OCI-LY7 (cell line): Measurements from ENCODE around the gene SMARCC1. TPM values are rescaled to one million over a fixed set of nuclear protein-coding genes. Genes with fewer than 3 reads are reported as not detected.

Experiments
- BruUV-seq: library from RNA; stranded (reverse); fragments of 400-500 nt; replicated peaks from 2 replicates; lab custom pipeline; 2021; lab: Mats Ljungman, UMichigan
- CTCF ChIA-PET: fragments of 300-600 bp; sonication (Branson Sonifier 250); formaldehyde crosslinking; loops from one replicate; lab custom pipeline; 2022; ENCODE audit warnings: antibody characterized with exemption; ENCODE audit not compliant: unreplicated experiment; lab: Charles Lee
- POLR2A ChIA-PET: fragments of 300-600 bp; sonication (Branson Sonifier 250); formaldehyde crosslinking; loops from one replicate; lab custom pipeline; 2022; ENCODE audit warnings: antibody characterized with exemption; lab: Charles Lee
- DNase-seq: peaks from one replicate; pipeline ENCODE4 v3.0.0-alpha.2; 2015; ENCODE audit warnings: low spot score
- H2AFZ ChIP-seq: fragments of 200-600 bp; sonication (generic), shearing (Covaris generic); 2 replicates; pipeline ENCODE4 v1.6.1; 2014; ENCODE audit warnings: mild to moderate bottlenecking, antibody characterized with exemption, low read length, moderate library complexity
- H3K27ac ChIP-seq: fragments of 200-600 bp; sonication (generic); 2 replicates; pipeline ENCODE4 v1.5.1; 2014; ENCODE audit warnings: mixed run types, low read depth, mild to moderate bottlenecking, moderate library complexity, low read length, inconsistent platforms; ENCODE audit not compliant: poor library complexity, severe bottlenecking
- H3K36me3 ChIP-seq: fragments of 200-600 bp; sonication (generic); 2 replicates; pipeline ENCODE4 v1.6.1; 2014; ENCODE audit warnings: mild to moderate bottlenecking, antibody characterized with exemption, low read length, moderate library complexity, mixed read lengths; ENCODE audit not compliant: insufficient read depth
- H3K4me1 ChIP-seq: fragments of 200-600 bp; sonication (generic); 2 replicates; pipeline ENCODE4 v1.5.1; 2014; ENCODE audit warnings: mild to moderate bottlenecking, low read length; ENCODE audit not compliant: insufficient read depth, poor library complexity, severe bottlenecking
- H3K4me2 ChIP-seq: fragments of 200-600 bp; sonication (generic); 2 replicates; pipeline ENCODE4 v1.6.1; 2014; ENCODE audit warnings: mild to moderate bottlenecking, low read length
- H3K4me3 ChIP-seq: fragments of 200-600 bp; sonication (generic); 2 replicates; pipeline ENCODE4 v1.5.1; 2014; ENCODE audit warnings: mild to moderate bottlenecking, low read depth, low read length; ENCODE audit not compliant: poor library complexity, severe bottlenecking
- H3K79me2 ChIP-seq: fragments of 200-600 bp; sonication (generic); 2 replicates; pipeline ENCODE4 v1.6.1; 2016; ENCODE audit warnings: low read depth, mild to moderate bottlenecking, low read length, moderate library complexity, mixed read lengths; ENCODE audit not compliant: insufficient read depth
- H3K9me2 ChIP-seq: fragments of 200-600 bp; sonication (generic); 2 replicates; pipeline ENCODE4 v1.6.1; 2016; ENCODE audit warnings: mild to moderate bottlenecking, low read length, mixed read lengths; ENCODE audit not compliant: insufficient read depth
- H3K9me3 ChIP-seq: fragments of 200-600 bp; sonication (generic); 2 replicates; pipeline ENCODE4 v1.6.1; 2014; ENCODE audit warnings: mild to moderate bottlenecking, mixed run types, low read length, mixed read lengths
- H4K20me1 ChIP-seq: fragments of 200-600 bp; sonication (generic); 2 replicates; pipeline ENCODE4 v1.6.1; 2014; ENCODE audit warnings: mild to moderate bottlenecking, antibody characterized with exemption, low read length, moderate library complexity, mixed read lengths; ENCODE audit not compliant: insufficient read depth
- EZH2phosphoT487 ChIP-seq: fragments of 200-600 bp; sonication (generic); IDR thresholded peaks from 2 replicates; pipeline ENCODE4 v1.6.1; 2018; ENCODE audit warnings: low read depth, borderline replicate concordance, mild to moderate bottlenecking, mixed run types, antibody characterized with exemption, low read length, moderate library complexity, mixed read lengths
- intact Hi-C: fragments of 100-400 bp; cut with micrococcal nuclease; formaldehyde crosslinking; loops from one replicate; pipeline ENCODE4 v1.10.0; 2022; ENCODE audit not compliant: unreplicated experiment
- total RNA-seq, 2 experiments: library from RNA; depleted of rRNA in 1 of 2; stranded (reverse); fragments of >200 nt in 1 of 2; shearing (Covaris generic) in 1 of 2; gene quantifications; 2 replicates each; pipeline ENCODE4 v1.2.3, GENCODE V29; 2014 to 2022
- TF ChIP-seq, protein P1 (sequence below): fragments of 200-600 bp; sonication (generic); conservative IDR thresholded peaks from 2 replicates; pipeline ENCODE4 v1.5.1; 2014; ENCODE audit warnings: mild to moderate bottlenecking, antibody characterized with exemption, low read length, moderate library complexity, mixed read lengths

SMARCC1 gene
- total RNA-seq, 2 experiments from 2014 or later, result 83.2 to 176 TPM

DNA sequence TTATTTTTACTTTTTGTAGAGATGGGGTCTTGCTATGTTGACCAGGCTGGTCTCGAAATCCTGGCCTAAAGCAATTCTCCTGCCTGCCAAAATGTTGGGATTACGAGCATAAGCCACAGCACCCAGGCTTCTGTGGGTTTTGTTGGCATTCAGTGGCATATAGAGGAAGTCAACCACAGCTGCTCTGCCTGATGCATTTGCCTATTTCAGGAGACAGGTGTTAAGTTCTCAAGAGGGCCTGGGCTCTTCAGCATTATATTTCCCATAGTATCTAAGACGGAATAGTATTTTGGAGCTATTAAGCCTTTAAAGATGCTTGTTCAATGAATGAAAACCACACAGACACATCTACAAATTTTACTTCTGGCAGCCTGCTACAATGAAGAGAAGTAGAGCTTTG is 129.6 kb downstream of the SMARCC1 start:
- Histone ChIP-seq H3K9me3 (peaks cover 4% of the 10 kb centered on the region; the same call in 1 of the 2 replicates), H3K79me2 (peaks cover 35% of the 10 kb centered on the region; the same call in 1 of the 2 replicates), H3K27ac (no peak overlapping the region), H3K4me1 (peaks cover 6% of the 10 kb centered on the region), H2AFZ (no peak overlapping the region), H3K9me2 (no peaks in the 10 kb centered on the region), H4K20me1 (no peaks in the 10 kb centered on the region), H3K4me3 (no peak overlapping the region), H3K36me3 (peaks cover 94% of the 10 kb centered on the region), H3K4me2 (no peak overlapping the region)
- BruUV-seq, result TSS peak; percentile 5
- DNase-seq, result peak; percentile 5
- ChIA-PET POLR2A (interaction anchor here (0.5 to 0.6 kb wide), 2 partner anchors 98 to 1226 kb away, joined by 3 read pairs; no protein-coding TSS in a partner anchor), CTCF (no interaction called here)
- TF ChIP-seq, protein P1, sequence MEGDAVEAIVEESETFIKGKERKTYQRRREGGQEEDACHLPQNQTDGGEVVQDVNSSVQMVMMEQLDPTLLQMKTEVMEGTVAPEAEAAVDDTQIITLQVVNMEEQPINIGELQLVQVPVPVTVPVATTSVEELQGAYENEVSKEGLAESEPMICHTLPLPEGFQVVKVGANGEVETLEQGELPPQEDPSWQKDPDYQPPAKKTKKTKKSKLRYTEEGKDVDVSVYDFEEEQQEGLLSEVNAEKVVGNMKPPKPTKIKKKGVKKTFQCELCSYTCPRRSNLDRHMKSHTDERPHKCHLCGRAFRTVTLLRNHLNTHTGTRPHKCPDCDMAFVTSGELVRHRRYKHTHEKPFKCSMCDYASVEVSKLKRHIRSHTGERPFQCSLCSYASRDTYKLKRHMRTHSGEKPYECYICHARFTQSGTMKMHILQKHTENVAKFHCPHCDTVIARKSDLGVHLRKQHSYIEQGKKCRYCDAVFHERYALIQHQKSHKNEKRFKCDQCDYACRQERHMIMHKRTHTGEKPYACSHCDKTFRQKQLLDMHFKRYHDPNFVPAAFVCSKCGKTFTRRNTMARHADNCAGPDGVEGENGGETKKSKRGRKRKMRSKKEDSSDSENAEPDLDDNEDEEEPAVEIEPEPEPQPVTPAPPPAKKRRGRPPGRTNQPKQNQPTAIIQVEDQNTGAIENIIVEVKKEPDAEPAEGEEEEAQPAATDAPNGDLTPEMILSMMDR, result no peak
- no peak for TF ChIP-seq EZH2phosphoT487
- intact Hi-C loops, result no loop called here

DNA sequence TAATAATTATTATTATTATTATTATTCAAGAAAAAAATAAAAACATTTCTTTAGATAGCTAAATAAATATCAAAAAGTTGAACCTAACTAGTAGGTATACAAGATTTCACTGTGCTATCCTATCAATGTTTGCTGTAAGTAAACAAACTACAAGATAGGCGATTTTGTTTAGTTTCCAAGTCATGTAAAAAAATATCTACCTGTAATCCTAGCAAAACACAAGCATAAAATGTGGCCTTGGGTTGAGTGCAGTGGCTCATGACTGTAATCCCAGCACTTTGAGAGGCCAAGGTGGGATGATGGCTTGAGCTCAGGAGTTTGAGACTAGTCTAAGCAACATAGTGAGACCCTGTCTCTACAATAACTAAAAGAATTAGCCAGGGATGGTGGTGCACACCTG is 131.4 kb downstream of the SMARCC1 start:
- DNase-seq, result no peak
- CTCF ChIA-PET, result no interaction called here
- no peak for TF ChIP-seq EZH2phosphoT487
- TF ChIP-seq, protein P1, result no peak
- Histone ChIP-seq H3K4me2 (no peak overlapping the region), H4K20me1 (no peaks in the 10 kb centered on the region), H2AFZ (no peak overlapping the region), H3K36me3 (peaks cover 94% of the 10 kb centered on the region), H3K27ac (no peak overlapping the region), H3K9me2 (no peaks in the 10 kb centered on the region), H3K4me3 (no peak overlapping the region), H3K9me3 (no peaks in the 10 kb centered on the region), H3K79me2 (peaks cover 24% of the 10 kb centered on the region; the same call in 1 of the 2 replicates), H3K4me1 (peaks cover 6% of the 10 kb centered on the region)
- POLR2A ChIA-PET, result interaction anchor here (0.7 to 1.1 kb wide), 3 partner anchors 15 to 971 kb away, joined by 3 read pairs; partner anchors contain the start of gene TMEM89
- intact Hi-C loops, result no loop called here
- no TSS peak for BruUV-seq

DNA sequence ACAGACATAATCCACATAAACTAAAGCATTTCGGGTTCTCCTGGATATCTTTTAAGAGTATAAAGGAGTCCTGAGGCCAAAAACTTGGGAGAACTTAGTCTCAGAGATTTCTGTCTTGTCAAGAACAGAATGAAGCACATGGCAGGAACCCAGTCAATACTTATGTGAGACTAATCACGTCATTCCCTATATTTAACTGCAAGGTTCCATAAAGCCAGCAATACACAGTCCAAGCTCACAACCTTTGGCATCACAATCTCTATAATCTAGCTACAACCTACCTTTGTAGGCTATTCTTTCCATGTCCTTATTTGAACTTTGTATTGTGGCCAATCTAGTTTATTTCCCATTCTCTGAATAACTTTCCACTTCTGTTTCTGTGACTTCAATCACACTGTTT is 134.1 kb downstream of the SMARCC1 start:
- Histone ChIP-seq H3K4me2 (no peak overlapping the region), H3K4me3 (no peak overlapping the region), H3K79me2 (peaks cover 5% of the 10 kb centered on the region; the same call in 1 of the 2 replicates), H3K4me1 (peaks cover 6% of the 10 kb centered on the region), H4K20me1 (no peaks in the 10 kb centered on the region), H3K9me2 (no peaks in the 10 kb centered on the region), H3K36me3 (peaks cover 92% of the 10 kb centered on the region), H3K9me3 (no peaks in the 10 kb centered on the region), H2AFZ (no peak overlapping the region), H3K27ac (no peak overlapping the region)
- POLR2A ChIA-PET, result interaction anchor here (0.6 kb wide), 3 partner anchors 90 to 1165 kb away, joined by 3 to 4 read pairs (median 3); no protein-coding TSS in a partner anchor
- no peak for DNase-seq
- intact Hi-C loops, result no loop called here
- CTCF ChIA-PET, result no interaction called here
- BruUV-seq, result no TSS peak
- TF ChIP-seq, protein P1, result no peak
- TF ChIP-seq EZH2phosphoT487, result no peak
